Hematopoietic multipotent progenitor cell treated with erythropoietin and hydrocortisone succinate and interleukin-3 and kit ligand, for 8 days (in vitro differentiated cells): Measurements from ENCODE around the gene LRP1.

Experiments used
- DNase-seq: peaks from one replicate; pipeline ENCODE4 v3.0.0-alpha.2; 2015

The LRP1 gene

DNA sequence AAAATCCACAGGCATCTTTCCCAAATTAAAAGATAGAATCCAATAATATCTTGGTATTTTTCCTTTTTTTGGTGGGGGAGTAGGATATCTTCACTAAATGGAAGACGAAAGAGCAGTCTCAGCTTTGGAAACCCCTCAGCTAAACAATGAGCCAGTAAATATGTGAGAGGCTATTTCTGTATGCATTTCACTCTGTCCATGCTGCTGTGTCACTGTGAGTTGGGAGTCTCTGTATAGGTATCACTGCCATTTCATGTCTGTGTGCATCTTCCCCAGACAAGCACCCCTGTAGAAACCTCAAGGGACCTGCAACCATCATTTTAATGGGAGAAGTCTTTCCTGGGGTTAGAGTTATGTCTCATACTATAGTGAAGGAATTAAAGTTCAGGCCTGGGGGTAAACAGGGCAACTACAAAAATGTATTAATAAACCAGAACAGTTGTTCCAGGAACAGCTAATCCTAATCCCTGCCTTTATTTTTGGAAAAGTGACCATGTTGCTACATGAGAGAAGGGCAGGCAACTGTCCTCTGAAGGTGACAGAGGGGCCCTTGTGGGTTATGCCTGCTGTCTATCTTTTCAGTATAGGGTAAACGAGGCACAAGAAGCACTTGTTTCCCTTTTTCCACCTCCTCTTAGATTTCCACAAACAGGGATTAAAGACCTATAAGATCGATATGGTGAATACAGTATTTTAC lies 134.0 kb downstream of the LRP1 start:
- no peak for DNase-seq
